Activated T-cell treated with anti-CD3 and anti-CD28 coated beads for 4 hours (primary cell): Measurements from ENCODE around the gene BTAF1.
A peak's percentile ranks its signal among the peaks of the same experiment; 100 is the strongest.

ENCODE experiments used
- DNase-seq: peaks from one replicate; pipeline ENCODE4 v3.0.0-alpha.2; 2020

Gene BTAF1

GRCh38 chr10:91908337-91909116 is 15.0 kb upstream of the BTAF1 start:
- peak; percentile 48 for DNase-seq

GRCh38 chr10:91909117-91909677 is 14.4 kb upstream of the BTAF1 start, which contains the start of gene FGFBP3:
TSS of gene FGFBP3 (minus strand) at chr10:91909486. CDS start at chr10:91908969, 517 bp downstream.
- DNase-seq: no peak

- no peak for DNase-seq
Measured at GRCh38 chr10:91910467-91910866, 13.1 kb upstream of the BTAF1 start.

- no peak for DNase-seq
Measured at GRCh38 chr10:91919651-91920050, 3.9 kb upstream of the BTAF1 start.

GRCh38 chr10:91924212-91925021 is 847 bp downstream of the BTAF1 start:
- DNase-seq: no peak

- DNase-seq: no peak
Measured at GRCh38 chr10:91925022-91925320, 1.4 kb downstream of the BTAF1 start.

- no peak for DNase-seq
Measured at GRCh38 chr10:91930939-91931338, 7.4 kb downstream of the BTAF1 start.

GRCh38 chr10:91931526-91932190 is 8.1 kb downstream of the BTAF1 start:
- no peak for DNase-seq

GRCh38 chr10:91932737-91933136 is 9.2 kb downstream of the BTAF1 start:
- DNase-seq: no peak

- no peak for DNase-seq
Measured at GRCh38 chr10:91935886-91936285, 12.3 kb downstream of the BTAF1 start.

- no peak for DNase-seq
Measured at GRCh38 chr10:91939653-91940052, 16.1 kb downstream of the BTAF1 start.

- DNase-seq: no peak
Measured at GRCh38 chr10:91941426-91941825, 17.9 kb downstream of the BTAF1 start.

- DNase-seq: no peak
Measured at GRCh38 chr10:91944880-91945630, 21.5 kb downstream of the BTAF1 start.

GRCh38 chr10:91953600-91954160 is 30.1 kb downstream of the BTAF1 start:
- no peak for DNase-seq

- no peak for DNase-seq
Measured at GRCh38 chr10:91955114-91955513, 31.5 kb downstream of the BTAF1 start.

- no peak for DNase-seq
Measured at GRCh38 chr10:91957091-91957490, 33.5 kb downstream of the BTAF1 start.

- DNase-seq: no peak
Measured at GRCh38 chr10:91969297-91969696, 45.7 kb downstream of the BTAF1 start.

- DNase-seq: no peak
Measured at GRCh38 chr10:91974960-91975359, 51.4 kb downstream of the BTAF1 start.

- DNase-seq: no peak
Measured at GRCh38 chr10:91975438-91975837, 51.9 kb downstream of the BTAF1 start.

GRCh38 chr10:91976317-91977051 is 52.9 kb downstream of the BTAF1 start:
- DNase-seq: no peak

GRCh38 chr10:91977491-91977890 is 53.9 kb downstream of the BTAF1 start:
- no peak for DNase-seq

GRCh38 chr10:91978585-91978984 is 55.0 kb downstream of the BTAF1 start:
- no peak for DNase-seq
